Left lung (tissue), 10 donors: Measurements from ENCODE around the gene SERP2. TPM values are rescaled to one million over a fixed set of nuclear protein-coding genes. Genes with fewer than 3 reads are reported as not detected.

Source experiments
- ATAC-seq: fragments of 200-7000 bp; cut with Tn5 transposase; one replicate; pipeline ENCODE4 v1.9.1; 2020; ENCODE audit warnings: moderate library complexity
- DNase-seq, 4 donors: peaks; one replicate each; pipeline ENCODE4 v3.0.0-alpha.2; 2013 to 2020
- H3K27ac ChIP-seq, 2 donors: fragments of 200-600 bp; sonication (generic) in 1 of 2; one replicate each; pipeline versions ENCODE4 v1.5.0 to v1.8.0; 2020 to 2021
- H3K27me3 ChIP-seq, 2 donors: fragments of 200-600 bp; sonication (generic) in 1 of 2; one replicate each; pipeline versions ENCODE4 v1.5.0 to v1.8.0; 2020 to 2021
- H3K36me3 ChIP-seq, 2 donors: fragments of 200-600 bp; sonication (generic) in 1 of 2; one replicate each; pipeline versions ENCODE4 v1.5.0 to v1.8.0; 2020 to 2021
- H3K4me1 ChIP-seq, 2 donors: fragments of 200-600 bp; one replicate each; pipeline ENCODE4 v1.8.0; 2021
- H3K4me3 ChIP-seq, 2 donors: fragments of 200-600 bp; sonication (generic) in 1 of 2; one replicate each; pipeline versions ENCODE4 v1.5.0 to v1.8.0; 2020 to 2021; ENCODE audit warnings: mild to moderate bottlenecking in 1 of 2
- H3K9me3 ChIP-seq, 2 donors: fragments of 200-600 bp; sonication (generic) in 1 of 2; one replicate each; pipeline versions ENCODE4 v1.5.0 to v1.8.0; 2020 to 2021
- intact Hi-C, 2 donors: fragments of 100-400 bp; cut with DNase I; formaldehyde crosslinking; loops; one replicate each; pipeline versions ENCODE4 v1.11.2 to v1.14.2; 2022
- polyA plus RNA-seq, 6 donors: library from polyadenylated mRNA; unstranded; fragments of 120-200 nt; gene quantifications; one replicate each; pipeline ENCODE4 v1.2.1, GENCODE V29; 2013; ENCODE audit not compliant: insufficient read length in 6 of 6
- total RNA-seq, 2 donors: library from RNA; stranded (reverse); fragmentation: NEBNext Ultra II Directional; extraction: Animal tissue kit (Norgen Biotek cat#: 25700); gene quantifications; one replicate each; pipeline ENCODE4 v1.2.1, GENCODE V29; 2021
- TF ChIP-seq, protein P1 (sequence below), 2 donors: fragments of 200-600 bp; sonication (generic) in 1 of 2; IDR thresholded peaks; one replicate each; pipeline versions ENCODE4 v1.5.0 to v1.8.0; 2021; ENCODE audit warnings: antibody characterized with exemption in 2 of 2
- donor health status: DM: no; HTN: yes; CAD: no.
- donor health status: DM: no; HTN: no; CAD: no.

SERP2 gene
- total and polyA plus RNA-seq, 8 donors = 1.9 to 9.8 (median 9.1) TPM

DNA sequence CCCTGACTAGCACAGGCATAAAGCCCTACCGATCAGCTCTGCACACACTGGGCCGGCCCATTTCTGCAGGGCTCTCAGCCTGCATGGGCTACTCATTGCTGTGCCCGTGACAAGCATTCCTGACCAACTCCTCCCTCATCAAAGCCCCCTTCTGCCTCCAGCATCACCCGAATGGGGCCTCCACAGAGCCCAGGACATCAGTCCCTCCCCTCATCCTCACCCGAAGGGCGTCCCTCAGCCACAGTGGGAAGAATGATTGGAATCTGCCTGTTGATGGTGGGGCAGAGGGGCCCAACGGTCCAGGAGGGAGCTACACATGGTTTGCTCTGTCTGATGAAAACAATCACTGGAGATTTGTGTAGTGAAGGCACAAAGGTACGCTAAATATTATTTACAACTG lies 43.8 kb downstream of the SERP2 start:
- intact Hi-C loops = no loop called here
- no peaks in the 10 kb centered on the region for H3K4me1 ChIP-seq
- ATAC-seq = no peak
- no peak overlapping the region for H3K4me3 ChIP-seq
- DNase-seq = no peak
- no peaks in the 10 kb centered on the region for H3K9me3 ChIP-seq
- no peak overlapping the region for H3K27ac ChIP-seq
- no peaks in the 10 kb centered on the region for H3K27me3 ChIP-seq
- TF ChIP-seq, protein P1, sequence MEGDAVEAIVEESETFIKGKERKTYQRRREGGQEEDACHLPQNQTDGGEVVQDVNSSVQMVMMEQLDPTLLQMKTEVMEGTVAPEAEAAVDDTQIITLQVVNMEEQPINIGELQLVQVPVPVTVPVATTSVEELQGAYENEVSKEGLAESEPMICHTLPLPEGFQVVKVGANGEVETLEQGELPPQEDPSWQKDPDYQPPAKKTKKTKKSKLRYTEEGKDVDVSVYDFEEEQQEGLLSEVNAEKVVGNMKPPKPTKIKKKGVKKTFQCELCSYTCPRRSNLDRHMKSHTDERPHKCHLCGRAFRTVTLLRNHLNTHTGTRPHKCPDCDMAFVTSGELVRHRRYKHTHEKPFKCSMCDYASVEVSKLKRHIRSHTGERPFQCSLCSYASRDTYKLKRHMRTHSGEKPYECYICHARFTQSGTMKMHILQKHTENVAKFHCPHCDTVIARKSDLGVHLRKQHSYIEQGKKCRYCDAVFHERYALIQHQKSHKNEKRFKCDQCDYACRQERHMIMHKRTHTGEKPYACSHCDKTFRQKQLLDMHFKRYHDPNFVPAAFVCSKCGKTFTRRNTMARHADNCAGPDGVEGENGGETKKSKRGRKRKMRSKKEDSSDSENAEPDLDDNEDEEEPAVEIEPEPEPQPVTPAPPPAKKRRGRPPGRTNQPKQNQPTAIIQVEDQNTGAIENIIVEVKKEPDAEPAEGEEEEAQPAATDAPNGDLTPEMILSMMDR (IDR thresholded peaks at IDR 0.05) = no peak
- H3K36me3 ChIP-seq = no peaks in the 10 kb centered on the region

DNA sequence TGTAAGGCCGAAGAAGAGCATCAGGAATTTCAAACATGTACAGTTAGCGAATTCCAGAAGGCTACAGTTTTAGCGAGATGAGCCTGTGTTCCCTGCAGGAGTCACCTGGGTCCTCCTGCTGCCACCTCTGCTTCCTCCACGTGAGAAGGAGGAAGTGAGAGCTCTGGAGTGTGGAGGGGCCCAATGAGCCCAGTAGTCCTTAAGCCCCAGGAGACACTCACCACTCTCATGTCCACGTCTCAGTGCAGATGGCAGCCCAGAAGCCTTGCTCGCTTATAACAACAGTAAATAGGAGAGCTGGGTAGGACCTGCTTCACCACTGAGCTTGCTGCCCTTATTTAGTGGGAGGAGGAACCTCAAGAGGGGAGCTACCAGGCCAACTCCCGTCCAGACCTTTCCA lies 44.3 kb downstream of the SERP2 start:
- DNase-seq (no peak), ATAC-seq (no peak)
- Histone ChIP-seq H3K36me3 (no peaks in the 10 kb centered on the region), H3K27me3 (no peaks in the 10 kb centered on the region), H3K4me1 (no peaks in the 10 kb centered on the region), H3K4me3 (no peak overlapping the region), H3K27ac (no peak overlapping the region), H3K9me3 (no peaks in the 10 kb centered on the region)
- TF ChIP-seq, protein P1 (IDR thresholded peaks at IDR 0.05) = no peak
- intact Hi-C loops = no loop called here

DNA sequence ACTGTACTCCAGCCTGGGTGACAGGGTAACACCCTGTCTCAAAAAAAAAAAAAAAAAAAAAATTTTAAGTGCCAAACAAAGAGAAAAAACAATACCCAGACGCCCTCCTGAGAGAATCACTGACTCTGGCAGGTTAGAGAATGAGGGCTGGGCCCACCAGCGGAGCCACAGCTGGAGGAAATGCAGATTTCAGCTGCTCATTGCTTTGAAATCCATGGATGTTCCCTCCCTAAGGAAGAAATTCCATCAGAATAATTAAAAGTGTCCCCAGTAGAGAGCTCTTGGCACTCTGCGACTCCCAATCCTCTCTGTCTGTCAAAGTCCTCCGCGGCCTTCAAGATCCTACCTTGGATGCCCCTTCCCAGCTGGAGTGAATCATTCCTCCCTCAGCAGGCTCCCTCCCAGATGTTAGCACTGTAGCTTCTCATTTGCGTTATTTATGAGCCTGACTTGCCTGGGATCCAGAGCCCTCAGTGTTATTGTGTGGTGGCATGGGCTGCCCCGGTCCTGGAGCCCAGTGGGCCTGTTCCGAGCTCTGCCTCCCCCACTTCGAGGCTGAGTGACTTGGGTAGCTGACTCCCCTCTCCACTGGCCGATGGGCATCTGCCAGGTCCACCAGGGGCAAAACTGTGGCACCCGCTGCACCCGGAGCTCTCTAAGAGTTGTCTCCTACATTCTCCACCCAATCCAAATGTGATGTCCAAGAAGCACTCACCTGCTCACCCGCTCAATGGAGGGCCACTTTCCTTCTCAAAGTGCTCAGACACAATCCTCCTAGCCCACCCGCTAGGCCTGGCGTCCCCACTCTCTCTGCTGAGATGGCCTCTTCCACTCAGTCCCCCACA lies 47.0 kb downstream of the SERP2 start:
- no peak for ATAC-seq
- intact Hi-C loops = no loop called here

DNA sequence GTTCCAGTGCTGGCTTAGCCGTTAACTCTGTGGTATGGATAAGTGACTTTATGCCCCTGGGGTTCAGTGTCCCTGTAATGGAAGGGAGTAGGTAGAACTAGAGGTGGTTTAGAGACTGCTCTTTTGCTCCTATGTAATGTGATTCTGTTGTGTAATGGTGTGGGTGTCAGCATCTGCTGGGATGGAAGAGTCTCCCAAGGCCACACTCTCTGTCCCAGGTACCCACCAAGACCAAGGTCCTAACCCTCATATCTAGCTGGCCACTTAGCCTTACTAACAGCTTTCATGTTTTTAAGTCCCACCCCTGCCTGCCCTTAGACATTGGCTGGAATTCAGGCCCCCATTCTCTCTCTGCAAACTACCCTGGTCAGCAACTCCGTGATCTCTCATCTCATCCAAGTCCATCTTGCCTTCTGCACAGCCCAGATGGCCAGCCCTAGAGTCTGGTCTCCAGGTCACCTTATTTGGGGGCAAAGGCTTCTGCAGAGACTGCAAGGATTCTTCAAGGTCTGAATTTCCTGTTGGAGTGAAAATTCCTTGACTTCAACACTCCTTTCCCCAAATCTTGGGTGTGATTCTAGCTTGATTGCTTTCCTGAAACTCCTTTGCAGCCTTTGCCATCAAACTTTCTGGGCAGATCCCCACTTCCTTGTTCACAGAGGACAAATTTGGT lies 48.4 kb downstream of the SERP2 start:
- Histone ChIP-seq H3K36me3 (no peaks in the 10 kb centered on the region), H3K4me3 (no peak overlapping the region), H3K9me3 (no peaks in the 10 kb centered on the region), H3K27ac (no peak overlapping the region), H3K4me1 (no peaks in the 10 kb centered on the region), H3K27me3 (no peaks in the 10 kb centered on the region)
- DNase-seq = no peak
- no peak for ATAC-seq
- TF ChIP-seq, protein P1 (IDR thresholded peaks at IDR 0.05) = no peak
- intact Hi-C loops = no loop called here

More for the DNA sequence above, 47.0 kb downstream of the SERP2 start:
- H3K36me3 ChIP-seq = no peaks in the 10 kb centered on the region
- no peaks in the 10 kb centered on the region for H3K4me1 ChIP-seq
- H3K27me3 ChIP-seq = no peaks in the 10 kb centered on the region
- DNase-seq = no peak
- H3K4me3 ChIP-seq = no peak overlapping the region
- no peaks in the 10 kb centered on the region for H3K9me3 ChIP-seq
- TF ChIP-seq, protein P1 (IDR thresholded peaks at IDR 0.05) = no peak
- H3K27ac ChIP-seq = no peak overlapping the region
